CD4-positive, alpha-beta T cell treated with Interferon alpha-2 for 1 hour (primary cell): ENCODE data around the gene AJM1.

ENCODE experiments used
- DNase-seq, 2 donors: peaks; one replicate each; pipeline ENCODE4 v3.0.0-alpha.2; 2020 to 2022

Gene AJM1

DNA sequence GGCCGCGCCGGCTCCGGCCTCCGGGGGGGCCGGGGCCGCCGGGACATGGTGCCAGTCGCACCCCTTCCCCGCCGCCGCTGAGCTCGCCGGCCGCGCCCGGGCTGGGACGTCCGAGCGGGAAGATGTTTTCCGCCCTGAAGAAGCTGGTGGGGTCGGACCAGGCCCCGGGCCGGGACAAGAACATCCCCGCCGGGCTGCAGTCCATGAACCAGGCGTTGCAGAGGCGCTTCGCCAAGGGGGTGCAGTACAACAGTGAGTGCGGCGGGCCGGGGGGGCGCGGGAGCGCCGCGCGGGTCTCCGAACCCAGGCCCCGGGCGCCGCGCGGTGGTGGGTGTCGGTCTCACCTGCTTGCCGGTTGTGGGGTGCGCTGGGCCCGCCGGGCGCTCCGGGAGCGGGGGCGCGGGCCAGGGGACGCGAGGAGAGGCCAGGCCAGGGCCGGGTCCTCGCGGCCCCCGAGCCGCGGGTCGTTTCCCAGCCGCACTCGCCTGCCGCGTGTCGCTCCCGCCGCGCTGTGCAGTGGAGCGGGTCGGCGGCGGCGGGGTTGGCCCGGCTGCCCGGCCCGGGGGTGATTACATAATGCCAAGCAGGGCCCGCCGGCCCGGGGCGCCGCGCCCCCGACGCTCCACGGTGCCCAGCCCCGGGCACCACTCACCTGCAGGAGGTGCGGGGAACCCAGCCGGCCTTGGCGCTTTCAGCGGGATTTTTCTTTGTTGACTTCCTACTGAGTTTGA, 34.0 kb upstream of the AJM1 start:
- DNase-seq = peak; percentile 30 to 55

DNA sequence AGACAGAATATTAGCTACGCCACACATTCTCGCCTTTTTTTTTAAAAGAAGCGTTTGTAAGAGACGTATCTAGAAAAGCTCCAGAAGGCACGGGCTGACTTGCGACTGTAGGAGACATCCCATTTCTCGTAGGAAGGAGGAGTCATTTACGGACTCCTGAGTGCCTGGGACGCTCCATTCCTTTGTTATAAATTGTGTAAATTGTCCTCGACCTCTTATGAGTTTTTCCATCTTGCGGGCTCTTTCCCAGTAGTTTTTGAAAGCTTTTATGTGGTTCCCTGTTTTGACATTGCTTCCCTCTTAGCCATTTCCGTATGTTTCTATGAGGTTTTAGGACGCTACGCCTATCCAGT, 33.5 kb upstream of the AJM1 start:
- DNase-seq = no peak

DNA sequence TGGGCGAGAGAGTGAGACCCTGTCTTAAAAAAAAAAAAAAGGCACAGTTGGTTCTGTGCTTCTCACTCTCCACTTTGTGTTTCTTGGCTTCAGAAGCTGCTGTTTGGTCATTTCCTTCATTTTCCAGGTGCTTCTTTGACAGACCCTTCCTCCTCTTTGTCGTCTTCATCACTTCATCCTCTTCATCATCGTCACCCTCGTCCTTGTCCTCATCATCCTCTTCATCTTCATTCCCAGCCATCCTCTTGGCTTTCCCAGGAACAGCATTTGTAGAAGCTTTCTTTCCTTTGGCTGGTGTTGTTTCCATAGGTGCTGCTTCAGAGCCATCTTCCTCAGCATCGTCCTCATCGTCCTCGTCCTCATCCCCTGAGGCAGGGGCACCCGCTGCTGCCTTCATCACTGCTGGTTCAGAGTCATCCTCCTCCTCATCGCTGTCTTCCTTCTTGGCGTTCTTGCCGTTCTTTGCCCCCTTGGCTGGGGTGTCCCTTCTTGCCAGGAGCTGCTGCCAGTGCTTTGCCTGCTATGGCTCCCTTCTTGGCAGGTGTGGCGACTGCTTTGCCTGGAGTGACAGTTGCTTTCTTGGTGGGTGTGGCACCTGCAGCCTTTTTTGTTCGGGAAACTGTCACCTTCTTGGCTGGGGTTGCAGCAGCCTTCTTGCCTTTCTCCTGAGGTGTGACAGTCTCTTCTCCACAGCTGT, 27.4 kb upstream of the AJM1 start:
- no peak for DNase-seq

DNA sequence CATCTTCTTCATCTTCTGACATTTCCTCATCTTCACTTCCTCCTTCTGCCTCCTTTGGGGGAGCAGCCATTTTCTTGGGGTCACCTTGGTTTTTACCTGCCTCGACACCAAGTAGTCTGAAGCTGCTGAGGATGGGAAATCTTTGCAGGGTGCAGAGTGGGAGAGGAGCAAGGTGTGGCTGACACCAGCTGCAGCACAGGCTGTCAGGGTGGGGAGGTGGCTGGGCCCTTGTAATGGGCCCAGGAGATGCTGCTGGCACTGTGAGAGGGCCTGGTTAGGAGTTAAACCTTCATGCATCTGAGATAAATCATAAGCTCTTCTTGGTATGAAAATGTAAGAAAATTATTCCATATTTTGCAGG, 26.9 kb upstream of the AJM1 start:
- DNase-seq = no peak

DNA sequence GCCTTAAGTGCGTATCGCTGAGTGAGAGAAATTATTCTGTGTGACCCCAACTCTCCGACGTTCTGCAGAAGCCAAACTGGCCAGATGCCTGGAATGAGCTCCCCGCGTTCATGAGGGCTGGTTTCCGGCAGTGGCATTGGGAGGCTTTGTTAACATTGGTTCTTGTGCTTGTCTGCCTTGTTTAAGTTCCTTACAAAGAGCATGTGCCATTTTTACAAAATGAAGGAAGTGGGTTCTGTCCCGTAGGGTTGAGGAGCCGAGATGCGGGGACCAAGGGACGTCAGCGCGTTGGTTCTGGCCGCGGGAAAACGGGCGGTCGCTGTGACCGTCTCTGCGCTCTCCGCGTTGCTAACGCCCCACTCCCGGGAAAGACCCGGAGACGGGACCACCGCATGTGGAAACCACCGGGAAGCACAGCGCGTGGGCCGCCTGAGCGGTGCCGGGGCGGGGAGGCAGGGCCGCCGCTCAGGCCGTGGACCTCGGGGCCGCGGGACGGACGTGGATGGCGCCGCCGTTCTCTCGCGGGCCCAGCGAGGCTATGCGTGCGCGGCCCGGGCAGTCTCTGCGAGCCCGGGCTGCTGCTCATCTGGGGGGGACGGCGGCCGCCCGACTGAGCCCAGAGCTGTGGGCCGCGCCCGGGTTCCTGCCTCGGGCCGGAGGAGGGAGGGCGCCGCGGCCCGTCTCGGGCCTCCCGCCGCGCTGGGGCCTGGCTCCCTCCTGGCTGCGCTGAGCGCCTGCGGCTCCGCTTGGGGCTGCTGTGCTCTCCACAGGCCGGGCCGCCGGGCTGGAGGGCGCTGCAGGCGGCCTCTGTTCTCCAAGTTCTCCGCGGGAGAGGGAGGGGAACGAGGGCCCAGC, 21.1 kb upstream of the AJM1 start:
- no peak for DNase-seq

DNA sequence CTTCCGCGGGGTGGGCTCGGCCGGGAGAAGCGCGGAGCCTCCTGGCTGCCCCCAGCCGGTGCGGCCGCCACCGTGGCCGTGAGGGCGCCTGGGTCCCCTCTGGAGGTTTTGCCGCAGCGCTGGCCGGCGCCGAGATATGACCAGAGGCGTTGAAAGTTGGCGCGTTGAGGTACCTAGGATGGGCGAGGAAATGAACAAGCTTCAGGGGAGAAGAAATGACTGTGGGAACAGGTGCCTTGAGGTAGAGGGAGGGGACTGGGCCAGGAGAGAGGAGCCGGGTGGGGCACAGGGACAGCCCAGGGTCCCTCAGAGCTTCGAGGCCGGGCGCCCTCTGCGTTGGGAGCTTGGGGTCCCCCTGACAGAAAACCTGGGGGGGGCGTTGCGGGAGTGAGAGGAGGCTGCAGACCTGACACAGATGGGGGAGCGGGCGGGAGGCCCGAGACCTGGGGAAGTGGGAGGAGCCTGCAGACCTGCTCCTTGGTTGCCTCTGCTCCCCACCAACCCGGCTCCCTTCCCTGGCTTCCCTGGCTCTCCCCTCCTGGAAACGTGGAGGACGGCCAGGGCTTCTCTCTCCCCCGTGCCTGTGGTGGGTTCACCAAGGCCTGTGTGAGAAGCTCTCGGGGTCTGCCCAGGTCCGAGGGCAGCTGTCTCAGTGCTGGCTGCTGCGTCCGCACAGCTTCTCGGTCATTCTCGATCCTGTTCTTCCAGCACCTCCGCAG, 20.3 kb upstream of the AJM1 start:
- no peak for DNase-seq

DNA sequence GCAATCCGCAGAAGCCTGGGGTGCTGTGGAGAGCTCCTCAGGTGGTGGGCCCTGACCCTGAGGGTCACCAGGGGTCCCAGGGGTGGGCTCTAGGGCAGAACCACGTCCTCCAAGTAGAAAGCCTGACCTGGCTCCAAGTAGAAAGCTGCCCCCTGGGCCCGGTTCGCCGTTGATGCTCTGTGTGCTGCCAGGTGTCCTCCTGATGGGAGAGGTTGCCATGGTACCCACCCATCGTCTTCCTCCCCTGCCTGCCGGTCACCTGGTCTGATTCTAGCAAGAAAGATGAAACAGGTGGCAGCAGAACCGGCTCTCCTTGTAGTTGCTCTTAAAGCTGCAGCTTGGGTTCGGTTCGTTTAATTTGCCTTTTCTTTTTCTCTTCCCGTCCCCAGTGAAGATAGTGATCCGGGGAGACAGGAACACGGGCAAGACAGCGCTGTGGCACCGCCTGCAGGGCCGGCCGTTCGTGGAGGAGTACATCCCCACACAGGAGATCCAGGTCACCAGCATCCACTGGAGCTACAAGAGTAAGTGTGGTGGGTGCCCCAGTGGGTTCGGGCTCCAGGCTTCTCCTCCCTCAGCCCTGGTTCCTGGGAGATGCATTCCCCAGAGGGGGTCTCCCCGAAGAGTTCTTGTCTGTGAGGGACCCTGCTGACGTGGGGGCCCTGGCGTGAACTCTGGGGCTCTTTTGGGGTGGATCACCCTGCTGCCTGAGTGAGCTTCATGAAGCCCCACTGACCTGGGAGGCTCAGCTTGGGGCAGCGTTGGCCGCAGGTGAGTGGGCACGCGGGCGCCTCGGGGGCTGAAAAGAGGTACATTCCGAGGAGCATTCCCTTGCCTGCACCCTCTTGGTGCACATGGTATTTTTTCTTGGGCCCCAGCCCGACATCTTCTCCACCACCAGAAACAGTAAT, 18.9 kb upstream of the AJM1 start:
- no peak for DNase-seq

DNA sequence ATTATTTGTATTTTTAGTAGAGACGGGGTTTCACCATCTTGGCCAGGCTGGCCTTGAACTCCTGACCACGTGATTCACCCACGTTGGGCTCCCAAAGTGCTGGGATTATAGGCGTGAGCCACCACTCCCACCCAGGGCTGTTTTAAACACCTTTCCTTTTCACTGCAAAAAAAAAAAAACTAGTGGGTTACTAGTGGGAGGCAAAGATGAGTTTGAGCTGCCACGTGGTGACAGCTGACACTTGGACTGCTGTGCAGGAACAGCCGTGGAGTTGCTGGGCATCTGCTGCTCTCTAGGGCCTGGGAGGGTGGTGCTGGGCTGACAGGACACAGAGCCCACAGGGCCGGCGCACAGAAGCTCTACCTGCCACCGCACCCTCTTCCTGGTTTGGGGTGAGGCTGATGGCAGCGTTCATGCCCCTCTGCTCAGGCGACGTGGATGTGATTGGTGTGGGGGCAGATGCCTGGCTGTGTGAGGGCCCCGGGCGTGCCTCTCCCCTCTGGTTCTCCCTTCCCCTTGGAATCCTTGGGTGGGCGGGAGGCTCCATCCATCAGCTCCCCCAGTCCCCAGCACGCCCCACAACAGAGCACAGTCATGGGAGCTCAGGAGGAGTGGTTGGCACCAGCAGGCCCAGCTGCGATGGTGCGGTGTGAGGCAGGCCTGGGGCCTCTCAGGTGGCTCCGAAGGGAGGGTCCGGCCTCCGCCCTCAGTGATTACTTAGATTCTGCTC, 17.6 kb upstream of the AJM1 start:
- no peak for DNase-seq

DNA sequence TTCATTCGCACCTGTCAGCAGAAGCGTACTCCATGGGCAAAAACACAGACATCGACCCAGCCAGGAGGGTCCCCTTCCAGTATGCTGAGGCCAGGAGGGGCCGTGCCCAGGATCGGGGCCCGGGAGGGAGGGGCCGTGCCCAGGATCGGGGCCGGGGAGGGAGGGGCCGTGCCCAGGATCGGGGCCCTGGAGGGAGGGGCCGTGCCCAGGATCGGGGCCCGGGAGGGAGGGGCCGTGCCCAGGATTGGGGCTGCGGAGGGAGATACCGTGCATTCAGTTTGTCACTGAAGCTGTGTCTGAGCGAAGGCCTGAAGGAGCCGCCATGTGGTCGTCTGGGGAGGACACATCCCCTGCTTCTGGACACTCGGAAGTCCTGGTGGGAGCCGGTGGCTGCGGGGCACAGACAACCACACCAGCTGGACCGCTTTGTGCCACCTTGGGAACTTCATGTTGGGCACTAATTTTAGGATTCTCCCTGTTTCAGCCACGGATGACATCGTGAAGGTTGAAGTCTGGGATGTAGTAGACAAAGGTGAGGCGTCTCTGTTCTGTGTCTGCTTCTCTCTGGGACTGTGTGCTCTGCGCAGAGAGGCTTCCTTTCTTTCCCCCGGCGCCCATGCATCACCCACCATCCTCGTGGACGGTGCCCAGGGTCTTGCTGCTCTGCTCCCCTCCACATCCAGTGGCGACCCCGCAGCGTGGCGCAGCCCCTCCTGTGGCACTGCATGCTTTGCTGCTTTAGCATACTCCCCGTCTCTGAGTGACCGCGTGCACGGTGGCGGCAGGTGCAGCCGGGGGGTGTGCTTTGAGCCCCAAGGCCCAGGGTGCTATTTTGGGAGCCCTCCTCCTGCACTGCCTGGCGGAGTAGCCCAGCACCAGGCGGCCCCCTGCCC, 16.7 kb upstream of the AJM1 start:
- no peak for DNase-seq

DNA sequence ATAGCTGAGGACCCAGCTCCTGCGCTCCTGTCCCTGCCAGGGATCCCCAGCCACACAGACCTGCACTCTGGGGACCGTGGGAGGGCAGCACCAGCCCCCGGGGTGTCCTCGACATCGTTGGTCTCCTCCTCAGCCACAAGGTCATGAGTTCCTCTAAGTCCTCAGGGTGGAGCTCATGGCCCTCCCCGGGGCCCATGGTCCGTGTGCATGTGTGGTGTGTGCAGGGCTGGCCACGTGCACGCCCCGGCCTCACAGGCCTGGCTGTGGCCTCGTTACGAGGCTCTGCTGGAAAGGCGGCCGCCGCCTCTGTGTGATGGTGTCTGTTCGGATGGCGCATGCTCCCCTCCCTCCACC, 16.1 kb upstream of the AJM1 start:
- no peak for DNase-seq

DNA sequence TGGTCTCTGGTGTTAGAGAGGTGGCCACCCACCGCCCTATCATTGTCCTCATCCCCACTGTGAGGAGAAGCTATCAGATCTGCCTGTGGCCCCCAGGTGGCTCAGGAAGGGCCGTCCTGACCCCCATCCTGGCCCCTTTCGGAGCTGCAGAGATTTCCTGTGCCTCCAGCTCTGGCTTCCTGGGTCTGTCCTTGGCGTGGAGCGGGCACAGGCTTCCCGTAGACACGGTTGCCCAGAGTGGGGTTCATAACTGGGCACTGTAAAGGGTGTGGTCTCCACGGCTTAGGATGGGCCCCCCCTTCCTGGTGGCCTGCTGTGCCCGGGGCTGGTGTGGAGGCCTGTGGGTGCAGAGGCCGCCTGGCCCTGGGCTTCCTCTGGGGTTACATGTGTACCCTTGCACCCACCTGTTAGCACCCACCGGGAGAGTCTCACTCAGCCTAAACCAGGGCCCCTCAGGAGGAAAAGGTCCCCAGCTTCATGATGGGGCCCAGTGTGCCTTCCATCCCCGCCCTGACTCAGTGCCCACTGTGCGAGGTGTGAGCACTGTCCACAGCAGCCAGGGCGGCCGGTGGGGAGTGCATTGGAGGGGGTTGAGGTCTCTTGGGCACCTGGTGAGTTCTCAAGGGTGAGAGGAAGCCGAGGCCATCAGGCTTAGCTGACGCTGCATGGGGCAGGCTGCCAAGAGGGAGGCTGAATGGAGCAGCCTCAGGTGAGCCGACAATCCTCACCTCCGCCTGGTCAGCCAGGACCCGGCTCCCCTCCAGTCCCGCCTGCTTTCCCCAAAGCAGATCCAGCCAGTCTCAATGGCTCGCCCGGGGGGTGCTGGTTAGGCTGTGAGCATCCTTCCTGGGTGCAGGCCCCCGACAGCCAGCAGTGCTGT, 15.3 kb upstream of the AJM1 start:
- no peak for DNase-seq

DNA sequence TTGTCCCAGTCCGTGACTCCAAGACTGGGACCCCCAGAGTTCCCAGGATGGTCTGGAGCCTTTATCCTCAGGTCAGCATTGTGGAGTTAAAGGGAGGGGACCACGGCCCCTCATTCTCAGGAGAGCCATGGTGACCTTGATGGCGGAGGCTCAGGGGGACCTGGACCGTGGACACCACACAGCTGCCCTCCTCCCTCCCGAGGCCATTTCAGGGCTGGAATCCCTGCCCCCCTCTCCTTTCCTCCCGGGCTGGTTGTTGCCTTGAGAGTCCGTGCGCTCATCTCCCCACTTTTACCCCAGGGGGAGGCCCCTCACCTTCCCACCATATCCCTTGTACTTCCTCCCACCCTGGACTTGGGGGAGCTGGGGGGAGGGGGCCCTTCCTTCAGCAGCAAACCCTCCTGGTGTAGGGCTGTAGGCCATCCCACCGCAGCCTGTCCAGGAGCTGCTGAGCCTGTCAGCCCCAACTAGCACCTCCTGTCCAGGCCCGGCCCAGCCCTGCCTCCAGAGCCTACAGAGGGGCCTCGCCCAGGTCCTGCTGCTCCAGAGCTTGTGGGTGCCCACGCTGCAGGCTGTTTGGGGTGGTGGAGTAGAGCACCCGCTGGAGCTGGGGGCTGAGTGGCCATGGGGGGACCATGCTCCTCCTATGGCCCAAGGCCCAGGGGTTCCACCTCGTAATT, 14.3 kb upstream of the AJM1 start:
- DNase-seq = no peak

DNA sequence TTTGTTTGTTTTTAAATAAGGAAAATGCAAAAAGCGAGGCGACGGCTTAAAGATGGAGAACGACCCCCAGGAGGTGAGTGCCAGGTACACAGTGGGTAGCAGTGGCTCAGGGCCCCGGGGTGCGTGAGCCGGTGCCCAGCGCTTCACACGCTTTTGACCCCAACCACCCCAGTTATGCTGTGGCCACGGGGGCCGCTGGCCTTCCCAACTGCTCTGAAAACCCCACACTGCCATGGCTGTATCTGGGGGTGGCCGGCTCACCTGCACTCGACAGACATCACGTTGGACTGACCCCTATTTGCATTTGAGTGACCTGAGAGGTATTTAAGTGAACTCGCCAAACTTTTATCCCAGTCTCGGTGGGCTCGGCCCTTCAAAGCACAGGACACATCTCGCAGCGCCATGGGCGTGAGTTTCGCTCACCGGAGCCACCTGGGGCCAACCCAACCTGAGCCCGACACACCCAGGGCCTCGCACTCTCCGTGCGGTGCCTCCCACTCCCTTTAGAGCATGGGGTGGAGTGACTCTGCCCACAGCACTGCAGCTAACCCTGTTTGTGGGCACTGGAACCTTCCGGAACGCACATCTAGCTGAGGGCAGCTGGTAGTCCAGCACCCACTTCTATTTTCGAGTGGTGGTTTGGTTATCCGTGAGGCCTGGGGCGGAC, 13.7 kb upstream of the AJM1 start:
- DNase-seq = no peak

DNA sequence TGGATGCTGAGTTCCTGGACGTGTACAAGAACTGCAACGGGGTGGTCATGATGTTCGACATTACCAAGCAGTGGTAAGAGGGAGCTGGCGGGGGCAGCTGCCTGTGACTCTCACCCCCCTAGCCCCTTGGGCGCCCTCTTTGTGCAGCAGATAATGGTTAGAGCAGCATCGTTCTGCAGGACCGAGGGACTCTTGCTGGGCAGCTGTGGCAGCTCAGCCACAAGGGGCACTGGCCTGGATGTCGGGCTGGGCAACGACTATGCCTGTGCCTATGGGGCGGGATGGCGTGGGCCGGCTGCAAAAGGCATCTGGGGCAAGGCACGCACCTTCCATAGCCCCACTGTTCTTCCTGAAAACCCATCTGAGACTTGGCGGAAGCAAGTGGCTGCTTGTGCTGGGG, 12.9 kb upstream of the AJM1 start:
- DNase-seq = no peak

DNA sequence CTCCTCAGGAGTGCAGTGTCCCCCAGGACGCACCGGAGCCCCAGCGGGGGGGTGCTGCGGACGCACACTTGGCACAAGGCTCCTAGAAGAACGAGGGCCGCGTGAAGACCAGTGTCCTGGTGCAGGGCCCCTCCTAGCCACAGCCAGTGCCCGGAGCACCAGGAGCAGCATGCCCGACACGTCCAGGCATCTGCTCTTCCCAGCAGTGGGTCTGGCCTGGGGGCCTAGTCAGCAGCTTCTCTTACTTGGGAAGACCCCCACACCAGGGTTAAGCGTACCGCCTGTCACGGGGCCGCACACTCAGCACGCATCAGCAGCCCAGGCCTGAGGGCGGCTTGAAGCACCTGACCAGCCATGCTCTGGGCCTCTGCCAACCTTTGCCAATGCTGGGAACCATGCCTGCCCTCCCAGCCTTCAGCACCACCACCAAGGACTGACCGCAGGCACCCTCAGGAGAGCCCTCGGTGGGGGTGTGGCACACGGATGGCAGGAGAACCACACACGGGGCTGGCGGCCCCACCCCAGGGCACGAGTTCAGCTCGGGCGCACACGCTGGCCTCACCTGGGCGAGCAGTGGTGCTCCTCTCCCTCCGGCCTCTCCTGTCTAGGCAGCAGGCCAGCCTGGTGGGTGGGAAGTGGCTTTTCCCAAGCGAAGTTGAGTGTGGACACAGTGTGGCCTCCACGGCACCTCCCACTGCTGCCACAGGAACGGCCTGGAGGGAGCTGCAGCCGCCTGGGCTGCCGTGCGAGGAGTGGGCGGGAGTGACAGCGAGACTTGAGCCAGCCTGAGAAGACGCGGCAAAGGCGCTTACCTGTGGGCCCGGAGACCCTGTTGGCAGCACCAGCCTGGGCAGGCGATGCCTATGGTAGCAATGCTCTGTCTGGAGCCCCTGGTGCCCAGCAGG, 12.0 kb upstream of the AJM1 start:
- no peak for DNase-seq

DNA sequence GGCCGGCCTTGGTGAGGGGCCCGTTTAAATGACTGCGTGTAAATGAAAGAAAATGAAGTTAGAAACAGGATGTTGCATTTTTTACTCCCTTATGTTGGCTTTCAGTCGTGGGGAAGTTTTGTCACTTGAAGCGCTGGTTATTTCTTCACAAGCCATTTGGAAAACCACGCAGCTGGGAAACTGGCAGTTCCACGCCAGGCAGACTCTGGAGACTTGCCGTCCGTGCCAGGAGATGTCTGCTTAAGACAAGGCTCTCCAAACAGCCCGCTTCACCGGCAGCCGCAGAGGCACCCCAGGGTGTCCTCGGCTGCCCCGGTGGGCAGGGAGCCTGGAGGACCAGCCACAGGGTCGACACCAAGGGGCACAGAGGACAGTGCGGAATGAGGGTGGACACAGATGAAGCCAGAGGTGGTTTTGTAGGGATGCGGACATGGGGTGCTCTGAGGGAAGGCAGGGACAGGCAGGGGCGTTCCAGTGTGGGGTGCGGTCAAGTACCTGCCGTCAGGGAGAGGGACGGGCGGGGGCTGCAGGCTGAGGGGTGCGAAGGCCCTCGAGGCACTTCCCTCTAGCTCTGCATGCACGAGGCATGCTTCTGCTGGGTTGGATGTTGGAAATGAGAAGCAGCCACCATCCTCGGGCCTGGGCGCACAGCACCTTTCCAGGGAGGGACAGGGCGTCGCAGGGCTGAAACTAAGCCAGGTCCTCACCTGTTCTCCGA, 11.1 kb upstream of the AJM1 start:
- DNase-seq = no peak

DNA sequence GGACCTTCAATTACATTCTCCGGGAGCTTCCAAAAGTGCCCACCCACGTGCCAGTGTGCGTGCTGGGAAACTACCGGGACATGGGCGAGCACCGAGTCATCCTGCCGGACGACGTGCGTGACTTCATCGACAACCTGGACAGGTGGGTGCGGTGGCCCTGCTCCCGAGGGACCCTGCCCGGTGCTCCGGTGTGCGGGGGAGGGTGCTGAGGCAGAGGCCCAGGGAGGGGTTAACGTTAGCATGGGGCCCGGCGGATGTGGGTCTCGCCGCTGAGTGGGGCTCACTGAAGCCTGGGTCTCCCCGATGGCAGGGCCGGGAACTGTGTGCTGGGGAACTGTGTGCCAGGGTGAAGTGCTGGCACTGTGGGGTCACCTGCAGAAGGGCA, 10.6 kb upstream of the AJM1 start:
- DNase-seq = no peak
